ENCODE measurements around the gene CAPNS2.

- TF ChIP-seq CTCF (IDR thresholded peaks at IDR 0.05) (no peak), ELF4 (CRISPR knock-in tag; IDR thresholded peaks at IDR 0.05; ENCODE audit: low read depth) (no peak), ZNF232 (CRISPR knock-in tag; IDR thresholded peaks at IDR 0.05) (no peak), HMGXB4 (CRISPR knock-in tag; IDR thresholded peaks at IDR 0.05) (no peak), GABPB1 (CRISPR knock-in tag; IDR thresholded peaks at IDR 0.05) (no peak), SP1 (CRISPR knock-in tag; conservative IDR thresholded peaks at IDR 0.05) (no peak), CBFB (CRISPR knock-in tag; IDR thresholded peaks at IDR 0.05; ENCODE audit: low read depth) (no peak), IRF2 (CRISPR knock-in tag; IDR thresholded peaks at IDR 0.05; ENCODE audit: borderline replicate concordance, low read depth) (no peak), MAX (CRISPR knock-in tag; IDR thresholded peaks at IDR 0.05) (no peak), FOXP4 (CRISPR knock-in tag; IDR thresholded peaks at IDR 0.05) (no peak), TEAD4 (CRISPR knock-in tag; IDR thresholded peaks at IDR 0.05) (no peak), NR3C1 (CRISPR knock-in tag; conservative IDR thresholded peaks at IDR 0.05; ENCODE audit: low read depth) (no peak)
These were observed 1.7 kb downstream of the CAPNS2 start for GRCh38 chr16:55568207-55568606.

All from WTC11 (cell line).